GM15510 (cell line): ENCODE measurements around the gene ZNF709.

ENCODE experiments used
- POLR2A ChIP-seq: IDR thresholded peaks from 3 replicates; pipeline ENCODE4 v1.6.1; 2011; ENCODE audit warnings: borderline replicate concordance; ENCODE audit not compliant: insufficient read length; ENCODE audit errors: extremely low read depth

Gene ZNF709

DNA sequence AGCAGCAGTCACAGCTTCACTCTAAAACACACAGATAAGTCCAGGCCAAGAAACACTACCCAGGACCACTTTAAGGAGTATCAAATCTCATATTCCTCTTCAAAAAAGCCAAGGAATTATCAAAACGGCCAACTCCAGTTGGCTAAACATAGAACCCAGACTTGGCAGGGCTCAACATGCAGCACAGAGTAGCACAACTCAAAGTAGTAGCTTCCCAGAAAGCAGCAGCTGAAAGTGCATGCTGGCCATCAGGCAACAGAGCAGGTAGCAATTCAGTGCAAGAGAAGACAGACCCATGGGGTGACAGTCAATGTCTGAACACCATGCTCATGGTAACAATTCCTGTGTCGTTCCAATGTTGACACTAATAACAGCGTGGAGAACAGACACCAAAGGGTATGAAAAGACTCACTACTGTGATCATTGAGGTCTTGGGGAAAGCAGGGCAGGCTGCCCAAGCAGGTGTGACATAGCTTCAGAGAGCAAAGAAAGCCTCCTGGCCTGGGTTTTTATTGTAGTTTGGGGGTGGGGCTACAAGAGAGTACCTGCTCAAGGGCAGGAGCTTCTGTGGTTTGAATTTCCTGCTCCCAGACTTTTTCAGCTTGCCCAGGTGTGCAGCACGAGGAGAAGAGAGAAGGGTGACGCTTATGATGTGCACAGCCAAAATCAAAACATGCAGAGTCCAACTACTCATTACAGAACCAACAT is 6.2 kb downstream of the ZNF709 start:
- no peak for TF ChIP-seq POLR2A

DNA sequence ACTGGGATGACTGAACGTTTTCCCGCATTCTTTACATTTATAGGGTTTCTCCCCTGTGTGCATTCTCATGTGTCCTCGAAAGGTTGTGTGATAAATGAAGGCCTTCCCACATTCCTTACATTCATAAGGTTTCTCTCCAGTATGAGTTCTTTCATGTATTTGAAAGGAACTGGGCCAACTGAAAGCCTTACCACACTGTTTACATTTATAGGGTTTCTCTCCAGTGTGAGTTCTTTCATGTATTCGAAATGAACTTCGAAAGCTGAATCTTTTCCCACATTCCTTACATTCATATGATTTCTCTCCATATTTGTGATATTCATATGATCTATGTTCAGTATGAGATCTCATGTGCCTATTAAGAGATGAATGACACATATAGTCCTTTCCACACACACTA is 19.4 kb downstream of the ZNF709 start:
- TF ChIP-seq POLR2A = no peak

DNA sequence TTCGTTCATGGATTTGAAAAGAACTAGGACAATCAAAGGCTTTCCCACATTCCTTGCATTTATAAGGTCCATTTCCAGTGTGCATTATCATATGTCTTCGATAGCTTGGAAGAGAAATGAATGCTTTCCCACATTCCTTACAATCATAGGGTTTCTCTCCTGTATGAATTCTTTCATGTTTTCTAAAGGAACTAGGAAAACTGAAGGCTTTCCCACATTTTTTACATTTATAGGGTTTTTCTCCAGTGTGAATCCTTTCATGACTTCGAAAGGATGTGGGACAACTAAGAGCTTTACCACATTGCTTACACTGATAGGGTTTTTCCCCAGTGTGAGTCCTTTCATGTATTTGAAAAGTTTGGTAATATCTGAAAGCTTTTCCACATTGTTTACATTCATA is 19.8 kb downstream of the ZNF709 start:
- TF ChIP-seq POLR2A = no peak

DNA sequence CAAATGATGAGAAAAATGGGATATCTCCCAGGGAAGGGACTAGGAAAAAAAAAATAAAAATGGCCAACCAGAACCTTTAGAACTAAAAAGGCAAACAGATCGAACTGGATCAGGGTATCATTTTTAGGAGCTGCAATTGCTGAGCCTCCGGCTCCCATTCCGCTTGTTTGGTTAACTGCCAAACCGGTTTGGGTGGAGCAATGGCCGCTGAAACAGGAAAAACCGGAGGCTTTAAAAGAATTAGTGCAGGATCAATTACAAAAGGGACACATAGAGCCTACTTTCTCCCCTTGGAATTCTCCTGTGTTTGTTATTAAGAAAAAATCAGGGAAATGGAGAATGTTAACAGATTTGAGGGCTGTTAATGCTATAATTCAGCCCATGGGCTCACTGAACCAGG is 31.1 kb downstream of the ZNF709 start:
- no peak for TF ChIP-seq POLR2A

DNA sequence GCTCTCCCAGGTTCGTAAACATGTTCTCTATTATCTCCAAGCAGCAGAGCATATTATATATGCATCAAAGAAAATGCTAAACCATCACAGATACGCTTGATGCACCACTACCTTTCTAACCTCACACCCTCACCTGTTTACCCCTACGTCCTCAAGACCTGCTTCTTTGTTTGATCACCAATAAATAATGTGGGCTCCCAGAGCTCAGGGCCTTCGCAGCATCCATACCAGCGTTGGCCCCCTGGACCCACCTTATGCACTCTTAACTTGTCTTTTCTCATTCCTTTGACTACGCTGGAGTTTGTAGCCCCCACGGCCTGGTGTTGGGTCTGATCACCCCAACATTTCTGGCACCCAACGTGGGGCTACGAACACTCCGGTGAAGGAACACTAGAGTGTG is 33.8 kb downstream of the ZNF709 start:
- no peak for TF ChIP-seq POLR2A

DNA sequence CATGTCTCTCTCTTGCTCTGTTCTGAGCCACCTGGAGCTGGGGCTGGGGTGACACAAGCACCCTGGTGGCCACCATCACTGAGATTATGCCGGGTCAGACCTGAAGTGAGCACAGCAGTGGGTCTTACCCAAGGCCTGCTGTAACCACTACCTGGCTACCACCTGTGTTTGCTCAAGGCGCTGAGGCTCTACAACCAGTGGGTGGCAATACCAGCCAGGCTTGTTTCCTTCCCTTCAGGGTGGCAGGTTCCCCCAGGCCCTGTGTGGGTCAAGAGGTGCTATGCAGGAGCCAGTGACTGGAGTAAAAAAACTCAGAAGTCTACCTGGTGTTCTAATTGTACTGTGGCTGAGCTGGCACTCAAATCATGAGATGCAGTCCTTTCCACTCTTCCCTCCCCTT is 35.8 kb downstream of the ZNF709 start:
- TF ChIP-seq POLR2A = no peak

DNA sequence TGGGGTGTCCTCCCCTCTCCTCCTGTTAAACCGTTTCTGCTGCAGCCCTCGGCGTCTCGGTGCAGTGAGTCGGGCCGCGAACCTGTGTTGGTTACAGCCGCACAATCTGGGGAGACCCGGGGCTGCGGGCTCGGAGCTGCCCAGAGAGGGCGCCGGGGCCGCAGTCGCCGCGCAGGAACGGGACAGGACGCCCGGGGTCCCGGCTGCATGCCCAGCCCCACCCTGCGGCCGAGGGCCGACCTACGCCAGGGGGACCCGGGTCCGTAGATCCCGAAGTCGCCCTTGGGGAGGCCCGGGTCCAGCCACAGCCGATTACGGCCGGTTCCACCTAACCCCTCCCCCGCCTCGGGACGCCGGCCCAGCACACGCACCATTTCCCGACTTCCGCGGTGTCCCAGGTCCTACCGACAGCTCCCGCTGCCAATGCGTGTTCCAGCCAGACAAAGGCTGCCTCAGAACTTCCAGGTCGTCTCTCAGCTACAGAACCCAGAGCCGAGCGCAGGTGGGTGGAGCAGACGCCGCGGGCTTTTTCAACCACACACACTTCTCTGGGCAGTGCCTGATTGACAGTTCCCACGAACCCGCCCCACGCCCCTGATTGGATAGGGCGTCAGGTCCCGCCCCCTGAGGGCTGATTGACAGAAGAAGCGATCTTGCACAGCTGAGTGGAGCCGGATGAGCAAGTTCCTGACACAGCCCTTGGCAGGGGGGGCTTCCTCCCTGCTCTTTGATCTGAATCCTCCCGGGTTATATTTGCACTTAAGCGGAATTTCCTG is 43.9 kb downstream of the ZNF709 start, which contains the start of gene ZNF443:
ZNF443 (minus strand) TSS at position 481 of the 776 bp plus-strand sequence; CDS start at position 374, 107 bp downstream.
- peak; percentile 55 for TF ChIP-seq POLR2A

DNA sequence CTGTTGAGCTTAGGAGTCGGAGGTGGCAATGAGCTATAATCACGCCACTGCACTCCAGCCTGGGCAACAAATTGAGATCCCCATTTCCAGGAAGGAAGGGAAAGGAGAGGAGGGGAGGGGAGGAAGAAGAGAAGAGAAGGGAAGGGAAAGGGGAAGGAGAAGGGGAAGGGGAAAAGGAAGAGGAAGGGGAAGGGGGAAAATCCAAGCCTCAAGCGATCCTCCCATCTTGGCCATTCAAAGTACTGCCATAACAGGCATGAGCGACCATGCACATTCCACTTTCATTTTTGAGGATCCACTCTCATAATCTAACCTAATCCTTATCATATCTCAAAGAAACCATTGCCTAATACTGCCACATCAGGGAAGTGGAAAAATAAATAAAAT is 58.7 kb downstream of the ZNF709 start:
- no peak for TF ChIP-seq POLR2A

DNA sequence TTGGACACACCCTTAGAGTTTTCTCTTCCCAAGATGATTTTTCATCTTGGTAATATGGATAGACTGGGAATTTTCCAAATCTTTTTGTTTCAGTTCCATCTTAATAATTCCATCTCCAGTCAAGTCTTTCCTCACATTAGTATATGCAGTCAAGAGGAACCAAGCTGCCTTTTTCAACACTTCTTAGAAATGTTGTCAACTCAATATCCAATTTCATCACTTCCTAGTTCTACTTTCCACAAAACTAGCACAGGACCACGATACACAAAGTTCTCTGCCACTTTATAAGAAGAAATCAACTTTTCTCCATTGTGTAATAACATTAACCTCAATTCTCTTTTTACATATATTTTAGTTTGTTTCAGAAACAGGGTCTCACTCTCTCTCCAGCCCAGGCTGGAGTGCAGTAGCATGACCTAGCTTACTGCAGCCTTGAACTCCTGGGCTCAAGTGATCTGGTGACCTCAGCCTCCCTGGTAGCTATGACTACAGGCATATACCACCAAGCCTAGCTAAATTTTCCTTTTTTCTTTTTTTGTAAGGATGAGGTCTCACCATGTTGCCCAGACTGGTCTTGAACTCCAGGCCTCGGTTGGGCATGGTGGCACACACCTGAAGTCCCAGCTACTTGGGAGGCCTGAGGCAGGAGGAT is 59.3 kb downstream of the ZNF709 start:
- TF ChIP-seq POLR2A = no peak

DNA sequence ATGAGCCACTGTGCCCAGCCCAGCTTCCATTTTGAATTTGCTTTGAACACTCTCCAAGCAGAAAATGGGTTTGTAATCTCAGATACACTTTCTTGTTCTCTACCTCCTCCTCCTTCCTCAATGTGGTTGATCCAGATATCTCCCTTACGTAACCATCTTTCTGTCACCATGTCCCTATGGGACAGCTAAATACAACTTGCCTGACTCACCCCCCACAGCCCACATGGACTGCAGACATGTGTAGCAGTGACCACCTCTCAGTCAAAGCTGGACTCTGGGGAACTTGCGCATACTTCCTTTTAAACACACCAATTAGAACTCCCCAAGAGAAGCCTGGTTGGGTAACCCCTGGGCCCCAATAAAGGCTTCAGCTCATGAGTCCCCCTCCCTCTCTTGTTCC is 72.7 kb downstream of the ZNF709 start:
- no peak for TF ChIP-seq POLR2A
